GOT3 (cell line): ENCODE measurements around the gene ZFP36L2.

ENCODE experiments used
- DNase-seq: peaks from one replicate; lab custom pipeline; 2025; ENCODE audit warnings: mixed read lengths; lab: John Stamatoyannopoulos, UW

ZFP36L2 gene, protein sequence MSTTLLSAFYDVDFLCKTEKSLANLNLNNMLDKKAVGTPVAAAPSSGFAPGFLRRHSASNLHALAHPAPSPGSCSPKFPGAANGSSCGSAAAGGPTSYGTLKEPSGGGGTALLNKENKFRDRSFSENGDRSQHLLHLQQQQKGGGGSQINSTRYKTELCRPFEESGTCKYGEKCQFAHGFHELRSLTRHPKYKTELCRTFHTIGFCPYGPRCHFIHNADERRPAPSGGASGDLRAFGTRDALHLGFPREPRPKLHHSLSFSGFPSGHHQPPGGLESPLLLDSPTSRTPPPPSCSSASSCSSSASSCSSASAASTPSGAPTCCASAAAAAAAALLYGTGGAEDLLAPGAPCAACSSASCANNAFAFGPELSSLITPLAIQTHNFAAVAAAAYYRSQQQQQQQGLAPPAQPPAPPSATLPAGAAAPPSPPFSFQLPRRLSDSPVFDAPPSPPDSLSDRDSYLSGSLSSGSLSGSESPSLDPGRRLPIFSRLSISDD

DNA sequence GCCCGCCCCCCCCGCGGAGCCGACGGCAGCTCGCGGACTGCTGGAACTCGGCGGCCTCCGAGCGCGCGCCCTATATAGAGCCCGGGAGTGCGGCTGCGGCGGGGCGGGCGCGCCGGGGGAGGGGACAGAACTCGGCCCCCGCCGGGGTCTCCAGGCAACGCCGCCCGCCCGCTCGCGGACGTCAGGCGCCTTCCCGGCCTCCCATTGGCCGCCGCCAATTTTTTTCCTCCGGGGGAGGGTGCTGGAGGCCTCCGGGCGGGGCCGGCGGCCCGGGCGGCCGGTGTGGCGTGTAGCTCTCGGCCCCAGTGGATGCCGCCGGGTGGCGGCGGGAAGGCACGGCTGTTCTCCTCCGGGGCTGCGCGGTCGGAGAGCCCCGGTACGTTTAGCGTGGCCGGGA lies at the start of gene ZFP36L2:
Gene ZFP36L2, minus strand, starts transcription at position 49 of the 397 bp plus-strand sequence. CDS start 291 bp downstream, outside the sequence.
- DNase-seq, result peak; percentile 86

DNA sequence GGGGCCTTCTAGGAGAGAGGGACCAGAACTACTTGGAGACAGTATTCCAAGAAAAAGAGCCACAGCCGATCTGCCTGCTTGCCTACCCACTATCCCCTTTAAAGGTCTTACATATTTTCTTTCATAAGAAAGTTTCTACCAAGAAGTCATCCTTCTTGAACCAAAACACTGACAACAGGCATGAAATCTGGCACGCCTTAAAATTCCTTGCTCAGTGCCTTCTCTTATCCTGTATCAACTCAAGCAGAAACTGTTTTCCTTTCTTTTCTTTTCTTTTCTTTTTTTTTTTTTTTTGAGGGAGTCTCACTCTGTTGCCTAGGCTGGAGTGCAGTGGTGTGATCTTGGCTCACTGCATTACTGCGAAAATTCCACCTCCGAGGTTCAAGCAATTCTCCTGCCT lies 48.3 kb upstream of the ZFP36L2 start:
- no peak for DNase-seq

DNA sequence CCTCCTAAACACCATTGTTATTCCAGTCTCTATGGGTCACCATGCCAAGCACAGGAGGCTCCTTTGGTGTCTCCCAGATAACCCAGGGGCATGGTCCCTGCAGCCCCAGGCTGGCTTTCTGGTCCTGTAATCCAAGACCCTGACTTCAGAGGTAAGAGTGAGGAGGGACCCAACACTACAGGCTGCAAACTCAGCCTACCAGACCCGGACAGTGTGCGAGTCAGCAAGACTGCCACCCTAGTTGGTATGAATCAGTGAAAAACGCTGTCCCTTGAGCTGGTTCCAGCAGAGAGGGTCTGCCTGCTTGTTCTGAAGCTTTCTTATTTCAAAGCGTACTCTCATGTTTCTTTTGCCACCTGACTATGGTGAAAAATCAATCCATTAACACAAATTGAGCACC lies 47.6 kb upstream of the ZFP36L2 start:
- no peak for DNase-seq

DNA sequence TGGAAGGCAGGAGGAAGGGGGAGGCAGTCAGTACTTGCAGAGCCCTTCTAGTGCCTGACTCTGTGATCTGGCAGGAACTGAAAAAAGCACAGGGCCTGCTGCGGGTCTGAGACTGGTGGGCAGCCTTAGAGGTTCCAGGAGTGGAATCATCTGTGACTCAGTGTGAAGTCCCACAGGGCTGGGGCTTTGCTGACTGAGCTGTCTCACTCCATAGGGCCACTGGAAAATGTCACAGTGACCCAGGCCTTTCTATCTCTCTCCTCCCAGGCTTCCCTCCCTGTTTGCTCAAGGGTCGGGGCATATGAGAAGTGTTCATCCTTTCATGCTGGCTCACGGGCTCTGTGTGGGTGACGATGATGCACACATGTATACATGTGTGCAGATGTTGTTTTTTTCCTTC lies 47.1 kb upstream of the ZFP36L2 start:
- DNase-seq, result peak; percentile 6

DNA sequence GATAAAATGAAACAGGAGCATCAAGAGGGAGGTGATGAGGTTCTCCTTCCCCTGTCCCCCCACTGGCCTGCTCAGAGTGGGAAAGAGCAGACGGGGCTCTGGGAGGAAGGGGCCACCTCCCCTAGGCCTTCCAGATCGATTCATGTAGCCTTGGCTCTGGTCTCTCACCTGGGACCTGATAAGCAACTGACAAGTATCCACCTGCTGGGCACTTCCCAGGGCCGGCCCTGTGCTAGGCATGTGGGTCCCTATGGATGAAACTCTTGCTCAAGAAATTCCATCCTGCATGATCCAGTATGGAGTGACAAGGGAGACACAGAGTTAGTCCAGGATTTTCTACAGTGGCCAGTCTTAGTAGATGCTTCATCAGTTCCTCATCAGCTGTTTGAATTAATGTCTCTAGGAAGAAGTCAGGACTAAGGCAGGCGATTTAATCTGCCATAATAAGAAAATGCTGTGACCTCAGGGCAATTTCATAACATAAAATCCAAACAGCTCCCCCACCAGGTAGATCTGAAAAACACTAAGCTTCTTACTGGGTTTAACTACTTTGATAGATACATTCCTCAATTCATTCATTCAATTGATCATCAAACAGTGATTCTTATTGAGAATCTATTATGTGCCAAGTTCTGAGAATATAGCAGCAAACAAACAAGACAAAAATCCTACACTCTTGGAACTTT lies 44.7 kb upstream of the ZFP36L2 start:
- DNase-seq, result no peak

DNA sequence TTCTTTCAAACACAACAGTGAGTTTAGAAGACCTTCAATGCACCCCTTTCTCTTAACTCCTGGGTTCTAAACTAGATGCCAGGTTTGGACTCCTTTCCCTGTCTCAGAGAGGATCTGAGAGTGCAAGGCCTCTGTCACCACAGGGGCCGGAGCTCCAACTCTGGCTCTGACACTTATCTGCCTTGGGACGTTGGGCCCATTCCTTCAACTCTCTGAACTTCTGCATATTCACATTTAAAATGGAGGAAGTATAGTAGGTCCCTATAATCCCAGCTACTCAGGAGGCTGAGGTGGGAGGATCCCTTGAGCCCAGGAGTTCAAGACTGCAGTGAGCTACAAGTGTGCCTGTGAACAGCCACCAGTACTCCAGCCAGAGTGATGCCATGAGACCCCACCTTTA lies 44.1 kb upstream of the ZFP36L2 start:
- no peak for DNase-seq

DNA sequence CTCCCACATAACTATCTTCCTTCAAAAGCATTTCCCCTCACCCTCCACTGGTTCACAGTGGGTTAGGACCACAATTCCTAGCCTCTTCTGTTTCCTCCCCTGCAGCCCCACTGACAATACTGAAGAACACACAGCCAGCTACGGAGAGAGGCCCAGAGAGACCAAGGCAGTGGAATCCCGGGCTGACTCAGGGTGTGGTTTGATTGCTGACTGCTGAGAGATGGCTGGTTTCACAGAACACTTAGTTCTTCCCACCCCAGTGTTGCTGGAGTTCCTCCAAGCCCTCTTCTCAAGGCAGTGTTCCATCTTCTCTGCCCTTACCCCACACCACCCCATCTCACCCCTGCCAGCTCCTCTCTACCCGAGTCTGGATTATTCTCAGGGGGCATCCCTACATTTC lies 43.3 kb upstream of the ZFP36L2 start:
- DNase-seq, result no peak

DNA sequence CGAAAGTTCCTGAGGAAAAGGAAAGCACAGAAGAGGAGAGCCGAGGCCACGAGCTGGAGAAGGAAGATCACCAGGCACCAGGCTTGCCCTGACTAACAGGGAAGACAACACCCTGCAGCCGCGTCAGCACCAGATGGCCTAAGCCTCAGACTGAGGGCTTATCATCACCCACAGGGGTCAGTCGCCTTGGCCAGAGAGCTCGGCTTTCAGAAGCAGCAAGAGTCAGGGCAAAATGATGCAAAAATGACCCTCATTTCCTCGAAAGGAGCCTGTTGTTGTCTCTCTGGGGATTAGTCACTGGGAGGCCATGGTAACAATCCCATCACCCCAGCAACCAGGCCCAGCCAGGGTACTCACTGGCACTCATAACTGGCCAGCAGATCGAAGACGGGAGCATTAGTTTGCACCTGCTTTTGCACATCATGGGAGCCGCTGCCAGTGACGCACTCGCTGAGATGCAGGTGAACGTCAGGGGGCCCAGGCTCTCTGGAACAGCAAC lies 42.7 kb upstream of the ZFP36L2 start:
- no peak for DNase-seq

DNA sequence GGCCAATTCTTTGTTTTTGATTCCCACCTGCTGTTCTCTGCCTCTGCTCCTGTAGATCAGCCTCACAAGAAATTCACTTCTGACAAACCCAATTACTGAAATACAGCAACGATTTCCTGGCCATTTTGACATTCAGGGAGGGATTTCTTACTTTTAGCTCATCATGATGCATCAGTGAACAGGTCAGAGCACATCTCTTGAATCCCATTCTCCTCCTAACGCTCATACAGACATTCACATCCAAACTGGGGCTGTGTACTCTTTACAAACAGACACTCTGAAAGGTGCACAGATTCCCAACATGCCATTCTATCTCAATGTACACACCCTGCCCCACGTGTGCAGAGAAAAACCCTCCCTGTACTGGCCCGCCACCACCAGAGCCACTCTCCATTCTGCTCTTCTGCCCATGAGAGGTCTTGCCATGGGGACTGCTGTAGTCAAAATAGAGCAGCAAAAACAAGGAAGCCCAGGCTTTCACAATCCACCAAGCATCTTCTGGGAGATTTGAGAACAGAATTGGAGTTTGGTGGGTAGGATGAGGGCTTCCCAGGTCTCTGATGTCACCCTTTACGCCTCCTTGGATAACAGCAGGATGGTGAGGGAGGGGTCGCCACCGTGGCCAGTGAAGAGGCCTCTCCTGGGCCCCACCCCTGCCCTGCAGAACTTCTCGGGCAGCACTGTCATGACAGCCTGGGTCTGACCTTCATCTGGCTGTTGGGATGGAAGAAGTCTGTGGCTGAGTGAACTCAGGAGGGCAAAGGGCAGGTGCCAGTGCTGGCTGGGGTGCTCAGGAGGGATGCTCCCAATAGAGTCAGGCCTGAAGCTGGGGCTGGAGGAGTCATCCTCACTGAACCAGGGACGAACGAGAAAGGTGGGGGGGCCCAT lies 41.9 kb upstream of the ZFP36L2 start:
- no peak for DNase-seq

DNA sequence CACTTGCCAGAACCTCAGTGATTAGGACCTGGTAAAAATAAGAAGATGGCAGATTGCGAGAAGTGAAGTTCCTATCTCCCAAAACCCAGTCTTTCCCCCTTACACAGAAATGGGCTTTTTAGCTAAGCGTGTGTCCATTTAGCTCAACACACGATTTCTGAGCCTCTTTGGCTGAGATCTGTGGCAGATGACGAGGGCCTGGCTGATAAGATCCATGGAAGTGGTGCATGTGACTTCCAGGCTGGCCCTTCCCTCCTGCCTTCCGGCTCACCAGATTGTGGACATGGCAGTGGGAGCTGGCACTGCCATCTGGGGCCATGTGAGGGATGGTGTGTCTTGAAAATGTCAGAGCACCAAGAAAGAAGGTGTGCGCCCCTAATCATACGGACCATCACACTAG lies 41.0 kb upstream of the ZFP36L2 start:
- no peak for DNase-seq

DNA sequence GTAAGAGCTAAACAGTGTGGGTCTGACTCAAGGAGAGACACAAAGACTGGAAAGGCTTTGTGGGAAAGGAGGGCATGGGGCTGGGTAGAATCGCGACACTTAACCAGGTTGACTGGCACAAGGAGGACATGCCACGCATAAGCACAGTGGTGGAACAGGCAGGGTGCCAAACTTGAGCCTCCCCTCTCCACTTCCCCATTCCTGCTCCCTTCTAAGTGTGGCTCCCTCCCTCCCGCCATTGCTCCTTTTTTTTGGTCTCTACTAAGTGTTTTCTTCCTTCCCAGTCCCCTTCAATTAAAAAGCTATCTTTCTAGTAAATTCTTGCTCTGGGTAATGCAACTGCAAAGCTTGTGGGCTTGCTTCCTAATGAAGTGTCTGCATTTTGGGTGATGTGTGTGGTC lies 40.3 kb upstream of the ZFP36L2 start:
- no peak for DNase-seq

DNA sequence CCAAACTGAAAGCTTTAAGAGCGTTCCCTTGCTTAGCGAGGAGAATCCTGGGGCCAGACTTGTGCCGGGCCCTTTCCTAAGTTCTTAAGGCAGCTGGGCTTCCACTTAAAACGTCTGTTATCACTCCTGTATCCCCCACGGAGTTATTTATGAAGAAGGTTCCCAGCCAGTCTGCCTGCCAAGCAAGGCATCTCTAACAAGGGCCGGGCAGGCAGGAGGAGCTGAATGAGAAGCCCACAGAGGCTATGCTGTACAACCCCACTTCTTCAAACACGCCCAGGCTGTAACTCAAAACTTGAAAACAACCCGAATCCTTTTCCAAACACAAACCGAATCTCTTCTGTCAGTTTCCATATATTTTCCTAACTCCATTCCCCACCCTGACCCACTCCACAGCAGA lies 39.0 kb upstream of the ZFP36L2 start:
- DNase-seq, result no peak

DNA sequence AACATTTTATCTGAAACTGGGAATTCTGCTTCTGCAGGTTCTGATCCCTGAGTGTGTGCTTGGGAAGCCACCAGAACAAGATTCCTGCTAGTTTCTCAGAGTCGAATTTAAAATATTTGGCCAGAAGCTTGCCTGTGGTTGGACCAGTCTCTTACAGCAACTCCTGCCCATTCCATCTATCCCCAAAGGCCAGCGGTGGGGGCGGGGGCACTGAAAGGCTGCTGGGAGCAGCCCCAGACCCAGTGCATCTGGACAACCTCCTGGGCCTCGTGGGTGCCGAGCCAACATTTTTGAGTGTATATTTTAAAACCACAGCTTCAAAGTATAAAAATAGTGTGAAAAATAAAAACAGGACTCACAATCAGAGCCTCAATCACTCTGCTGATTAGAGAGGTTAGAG lies 38.6 kb upstream of the ZFP36L2 start:
- no peak for DNase-seq

DNA sequence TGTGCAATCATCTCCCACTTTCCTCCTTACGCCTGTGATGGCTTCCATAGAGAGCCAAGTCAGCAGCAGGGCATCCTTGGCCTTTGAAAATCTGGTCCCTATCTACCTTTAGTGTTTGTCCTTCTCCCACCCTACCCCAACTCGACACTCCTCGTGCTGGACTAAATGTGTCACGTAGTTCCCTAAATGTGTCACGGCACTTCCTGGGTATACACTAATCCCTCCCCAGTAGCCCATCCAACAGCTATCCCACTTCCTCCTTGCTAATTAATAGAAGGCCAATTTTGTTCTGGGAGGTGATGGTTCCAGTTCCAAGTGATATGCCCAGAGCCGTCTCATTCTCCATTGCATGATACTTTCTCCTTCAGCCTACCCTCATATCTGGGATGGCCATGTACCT lies 36.5 kb upstream of the ZFP36L2 start:
- DNase-seq, result no peak

DNA sequence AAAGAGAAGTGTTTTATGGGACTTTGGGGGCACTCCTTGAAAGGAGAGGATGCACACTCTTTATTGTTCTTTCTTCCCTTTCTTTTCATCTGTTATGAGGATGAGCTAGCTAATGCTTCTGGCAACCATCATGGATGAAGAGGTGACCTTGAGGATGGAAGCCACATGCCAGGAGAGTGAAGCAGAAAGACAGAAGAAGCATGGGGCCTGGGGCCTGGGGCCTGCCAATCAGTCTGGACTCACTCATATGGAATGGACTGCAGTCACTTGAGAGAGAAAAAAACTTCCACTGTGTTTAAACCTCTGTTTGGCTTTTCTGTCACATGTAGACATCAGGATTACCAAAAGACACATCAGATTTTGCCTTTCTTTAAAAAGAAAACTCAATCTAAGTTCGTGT lies 35.8 kb upstream of the ZFP36L2 start:
- no peak for DNase-seq

DNA sequence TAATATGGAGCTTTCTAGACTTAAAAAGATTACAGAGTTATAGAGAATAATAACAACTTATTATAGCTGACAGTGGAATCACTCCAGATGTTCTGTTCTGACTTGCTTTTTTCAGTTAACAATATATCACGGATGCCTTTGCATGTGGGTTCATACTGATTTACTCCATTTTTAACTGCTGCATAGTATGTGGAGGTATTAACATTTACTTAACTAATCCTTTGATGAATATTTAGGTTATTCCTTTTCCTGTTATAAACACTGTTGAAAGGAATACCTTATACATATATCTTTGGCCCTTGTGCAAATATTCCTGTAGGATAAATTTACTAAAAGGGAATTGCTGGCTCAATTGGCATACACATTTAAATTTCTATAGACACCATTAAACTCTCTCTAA lies 33.1 kb upstream of the ZFP36L2 start:
- no peak for DNase-seq

DNA sequence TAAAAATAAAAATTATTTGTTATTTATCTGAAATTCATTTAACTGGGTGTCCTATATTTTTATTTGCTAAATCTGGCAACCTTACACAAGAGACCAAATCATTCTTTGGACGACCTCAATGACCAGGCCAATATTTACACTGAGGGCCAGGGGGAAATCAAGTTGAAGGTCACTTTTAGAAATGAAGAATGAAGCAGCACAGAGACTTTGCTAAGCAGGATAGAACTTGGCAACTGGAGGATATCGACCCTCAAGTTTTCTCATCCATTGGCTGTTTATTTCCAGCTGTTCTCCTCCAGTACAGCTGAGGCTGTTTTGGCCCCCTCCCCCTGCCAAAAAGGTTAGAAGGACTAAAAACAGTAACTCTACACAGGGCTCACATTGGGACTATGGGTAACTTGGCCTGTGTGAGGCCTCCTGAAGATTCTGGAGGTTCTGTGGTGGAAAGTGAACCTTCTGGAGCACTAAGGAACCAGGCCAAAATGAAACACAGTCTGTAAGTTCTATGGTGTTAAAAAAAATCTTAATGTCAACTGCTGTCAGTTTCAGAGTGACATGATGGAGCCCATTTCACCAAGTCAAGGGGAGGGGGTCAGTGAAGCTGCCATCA lies 32.2 kb upstream of the ZFP36L2 start:
- no peak for DNase-seq

DNA sequence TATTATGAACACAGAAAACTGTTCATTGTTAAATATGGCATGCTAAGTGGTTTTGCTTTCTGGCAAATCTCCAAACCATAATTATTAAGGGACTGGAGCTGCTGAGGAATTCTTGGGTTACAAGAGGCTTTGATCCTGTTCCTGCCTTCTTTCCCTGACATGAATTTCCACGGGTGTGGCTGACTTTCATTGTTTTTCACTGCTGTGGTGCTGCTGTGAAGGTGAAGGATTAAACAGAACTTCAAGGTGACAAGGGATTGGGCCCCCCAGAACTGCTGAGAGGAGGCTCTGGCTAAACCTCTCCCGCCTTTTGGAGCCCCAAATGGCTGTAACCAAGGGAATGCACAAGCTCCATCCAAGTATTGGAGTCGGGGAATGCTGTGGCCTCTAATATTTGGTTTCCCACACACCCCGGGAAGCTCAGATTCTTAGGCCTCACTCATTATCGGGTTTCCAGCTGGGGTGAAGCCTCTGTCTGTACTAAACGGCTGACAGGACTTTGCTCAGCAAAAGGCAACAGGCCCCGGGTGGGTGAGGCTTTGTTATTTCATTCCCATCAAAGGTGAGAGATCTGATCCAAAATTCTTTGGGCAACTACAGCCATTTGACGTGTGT lies 29.0 kb upstream of the ZFP36L2 start:
- DNase-seq, result no peak

DNA sequence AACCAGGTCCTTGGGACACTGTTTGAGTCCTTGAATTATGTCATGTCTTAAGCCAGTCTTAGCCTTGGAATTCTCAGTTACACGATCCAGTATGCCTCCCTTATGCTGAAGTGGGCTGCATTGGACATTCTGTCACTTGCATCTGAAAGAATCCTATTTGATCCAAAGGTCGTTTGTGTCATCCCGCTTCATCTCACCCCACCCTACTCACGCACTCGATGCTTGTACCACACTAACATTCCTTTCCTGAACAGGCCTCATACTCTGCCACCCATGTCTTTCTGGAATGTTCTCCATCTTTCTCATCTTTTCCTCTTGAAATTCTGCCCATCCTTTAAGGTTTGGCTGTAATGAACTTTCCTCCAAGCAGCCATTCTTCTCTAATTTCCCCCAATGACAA lies 27.9 kb upstream of the ZFP36L2 start:
- DNase-seq, result no peak

DNA sequence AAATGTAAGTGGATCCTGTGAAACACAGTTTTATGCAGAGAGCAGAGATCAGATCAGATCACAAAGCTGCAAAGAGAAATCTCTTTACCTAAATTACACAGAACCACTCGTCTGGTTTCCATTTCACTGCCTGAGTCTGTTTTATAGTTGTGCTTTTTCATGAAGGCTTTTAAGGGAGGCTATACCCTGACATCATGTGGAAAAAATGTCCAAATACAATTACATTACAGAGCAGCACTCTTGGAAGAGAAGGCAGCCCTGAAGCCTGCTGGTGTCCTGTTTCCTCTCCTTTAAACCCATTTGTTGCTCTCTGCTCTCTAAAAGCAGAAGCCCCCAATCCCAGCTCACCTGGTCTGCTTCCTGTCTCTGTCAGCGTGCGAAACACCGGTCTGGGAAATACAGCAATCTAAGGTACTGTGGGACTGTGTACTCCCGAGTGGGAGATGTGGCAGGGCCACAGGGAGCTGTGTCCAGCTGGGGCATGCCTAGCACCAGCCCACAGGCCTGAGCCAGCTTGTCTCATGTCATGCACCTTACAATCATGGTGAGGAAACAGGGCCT lies 24.8 kb upstream of the ZFP36L2 start:
- no peak for DNase-seq

DNA sequence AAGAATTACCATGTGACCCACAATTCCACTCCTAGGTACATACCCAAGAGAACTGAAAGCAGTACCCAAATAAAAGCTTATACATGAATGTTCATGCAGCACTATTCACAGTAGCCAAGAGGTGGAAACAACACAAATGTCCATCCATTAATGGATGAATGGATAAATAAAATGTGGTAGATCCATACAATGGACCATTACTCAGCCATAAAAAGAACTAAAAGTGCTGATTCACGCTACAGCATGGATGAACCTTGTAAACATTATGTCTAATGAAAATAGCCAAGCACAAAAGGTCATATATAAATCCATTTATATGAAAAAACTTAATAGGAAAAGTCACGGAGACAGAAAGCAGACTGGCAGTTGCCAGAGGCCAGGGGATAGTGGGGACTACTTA lies 23.6 kb upstream of the ZFP36L2 start:
- DNase-seq, result no peak
